Measurements from ENCODE around the gene CEMIP. TPM values are rescaled to one million over a fixed set of nuclear protein-coding genes. Genes with fewer than 3 reads are reported as not detected.

CEMIP gene
- polyA plus RNA-seq, 2 of the 4 experiments (the other 2 are of a cell fraction): 0.54 to 0.84 TPM

DNA sequence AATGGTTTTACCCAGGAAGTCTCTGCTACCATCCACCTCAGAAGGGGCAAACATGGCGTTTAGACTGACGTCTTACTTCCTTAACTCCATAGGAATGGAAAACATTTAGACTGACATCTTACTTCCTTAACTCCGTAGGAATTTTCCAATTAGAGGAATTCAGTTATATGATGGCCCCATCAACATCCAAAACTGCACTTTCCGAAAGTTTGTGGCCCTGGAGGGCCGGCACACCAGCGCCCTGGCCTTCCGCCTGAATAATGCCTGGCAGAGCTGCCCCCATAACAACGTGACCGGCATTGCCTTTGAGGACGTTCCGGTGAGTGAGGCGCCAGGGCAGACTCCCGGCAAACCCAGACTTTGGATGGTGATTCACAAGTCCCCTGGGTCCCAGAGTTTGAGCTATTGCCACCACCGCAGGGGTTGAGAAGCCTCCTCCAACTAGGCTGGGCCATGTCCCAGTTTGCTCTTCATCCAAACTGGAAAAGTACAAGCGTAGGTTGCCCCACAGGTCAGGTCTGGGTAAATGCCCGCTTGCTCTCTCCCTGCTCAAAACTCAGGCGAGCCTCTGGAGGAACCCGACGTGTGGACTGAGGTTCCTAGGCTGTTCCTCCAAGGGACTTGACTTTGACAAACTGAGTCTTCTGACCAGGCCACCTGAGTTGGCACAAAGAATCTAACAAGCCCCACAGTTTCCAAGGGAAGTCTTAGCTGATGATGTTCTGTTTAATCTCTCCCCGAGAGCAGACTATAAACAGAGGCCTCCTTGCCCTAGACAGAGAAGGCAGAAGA, 152.7 kb downstream of the CEMIP start:
- H3K9me3 ChIP-seq: no peaks in the 10 kb centered on the region
- no peak overlapping the region for H3K4me3 ChIP-seq
- ChIA-PET CTCF (no interaction called here), POLR2A (no interaction called here)
- TF ChIP-seq POLR2A (IDR thresholded peaks at IDR 0.05; ENCODE audit: low read length): no peak
- no peak for TF ChIP-seq MAFK (IDR thresholded peaks at IDR 0.05; ENCODE audit: partially characterized antibody)
- no peak for TF ChIP-seq RARB (CRISPR knock-in tag; IDR thresholded peaks at IDR 0.05)
- TF ChIP-seq, protein P1, sequence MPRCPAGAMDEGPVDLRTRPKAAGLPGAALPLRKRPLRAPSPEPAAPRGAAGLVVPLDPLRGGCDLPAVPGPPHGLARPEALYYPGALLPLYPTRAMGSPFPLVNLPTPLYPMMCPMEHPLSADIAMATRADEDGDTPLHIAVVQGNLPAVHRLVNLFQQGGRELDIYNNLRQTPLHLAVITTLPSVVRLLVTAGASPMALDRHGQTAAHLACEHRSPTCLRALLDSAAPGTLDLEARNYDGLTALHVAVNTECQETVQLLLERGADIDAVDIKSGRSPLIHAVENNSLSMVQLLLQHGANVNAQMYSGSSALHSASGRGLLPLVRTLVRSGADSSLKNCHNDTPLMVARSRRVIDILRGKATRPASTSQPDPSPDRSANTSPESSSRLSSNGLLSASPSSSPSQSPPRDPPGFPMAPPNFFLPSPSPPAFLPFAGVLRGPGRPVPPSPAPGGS (IDR thresholded peaks at IDR 0.05): no peak
- no peak for TF ChIP-seq RFX5 (IDR thresholded peaks at IDR 0.05)
- no peak for TF ChIP-seq GATA3 (IDR thresholded peaks at IDR 0.05; ENCODE audit: borderline replicate concordance)
- TF ChIP-seq, protein P2, sequence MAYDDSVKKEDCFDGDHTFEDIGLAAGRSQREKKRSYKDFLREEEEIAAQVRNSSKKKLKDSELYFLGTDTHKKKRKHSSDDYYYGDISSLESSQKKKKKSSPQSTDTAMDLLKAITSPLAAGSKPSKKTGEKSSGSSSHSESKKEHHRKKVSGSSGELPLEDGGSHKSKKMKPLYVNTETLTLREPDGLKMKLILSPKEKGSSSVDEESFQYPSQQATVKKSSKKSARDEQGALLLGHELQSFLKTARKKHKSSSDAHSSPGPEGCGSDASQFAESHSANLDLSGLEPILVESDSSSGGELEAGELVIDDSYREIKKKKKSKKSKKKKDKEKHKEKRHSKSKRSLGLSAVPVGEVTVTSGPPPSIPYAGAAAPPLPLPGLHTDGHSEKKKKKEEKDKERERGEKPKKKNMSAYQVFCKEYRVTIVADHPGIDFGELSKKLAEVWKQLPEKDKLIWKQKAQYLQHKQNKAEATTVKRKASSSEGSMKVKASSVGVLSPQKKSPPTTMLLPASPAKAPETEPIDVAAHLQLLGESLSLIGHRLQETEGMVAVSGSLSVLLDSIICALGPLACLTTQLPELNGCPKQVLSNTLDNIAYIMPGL (CRISPR knock-in tag; IDR thresholded peaks at IDR 0.05; ENCODE audit: borderline replicate concordance): no peak
- TF ChIP-seq, protein P3, sequence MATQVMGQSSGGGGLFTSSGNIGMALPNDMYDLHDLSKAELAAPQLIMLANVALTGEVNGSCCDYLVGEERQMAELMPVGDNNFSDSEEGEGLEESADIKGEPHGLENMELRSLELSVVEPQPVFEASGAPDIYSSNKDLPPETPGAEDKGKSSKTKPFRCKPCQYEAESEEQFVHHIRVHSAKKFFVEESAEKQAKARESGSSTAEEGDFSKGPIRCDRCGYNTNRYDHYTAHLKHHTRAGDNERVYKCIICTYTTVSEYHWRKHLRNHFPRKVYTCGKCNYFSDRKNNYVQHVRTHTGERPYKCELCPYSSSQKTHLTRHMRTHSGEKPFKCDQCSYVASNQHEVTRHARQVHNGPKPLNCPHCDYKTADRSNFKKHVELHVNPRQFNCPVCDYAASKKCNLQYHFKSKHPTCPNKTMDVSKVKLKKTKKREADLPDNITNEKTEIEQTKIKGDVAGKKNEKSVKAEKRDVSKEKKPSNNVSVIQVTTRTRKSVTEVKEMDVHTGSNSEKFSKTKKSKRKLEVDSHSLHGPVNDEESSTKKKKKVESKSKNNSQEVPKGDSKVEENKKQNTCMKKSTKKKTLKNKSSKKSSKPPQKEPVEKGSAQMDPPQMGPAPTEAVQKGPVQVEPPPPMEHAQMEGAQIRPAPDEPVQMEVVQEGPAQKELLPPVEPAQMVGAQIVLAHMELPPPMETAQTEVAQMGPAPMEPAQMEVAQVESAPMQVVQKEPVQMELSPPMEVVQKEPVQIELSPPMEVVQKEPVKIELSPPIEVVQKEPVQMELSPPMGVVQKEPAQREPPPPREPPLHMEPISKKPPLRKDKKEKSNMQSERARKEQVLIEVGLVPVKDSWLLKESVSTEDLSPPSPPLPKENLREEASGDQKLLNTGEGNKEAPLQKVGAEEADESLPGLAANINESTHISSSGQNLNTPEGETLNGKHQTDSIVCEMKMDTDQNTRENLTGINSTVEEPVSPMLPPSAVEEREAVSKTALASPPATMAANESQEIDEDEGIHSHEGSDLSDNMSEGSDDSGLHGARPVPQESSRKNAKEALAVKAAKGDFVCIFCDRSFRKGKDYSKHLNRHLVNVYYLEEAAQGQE (IDR thresholded peaks at IDR 0.05): no peak
- TF ChIP-seq FOSB (CRISPR knock-in tag; IDR thresholded peaks at IDR 0.05): no peak
- no peak for TF ChIP-seq TP53 (CRISPR knock-in tag; IDR thresholded peaks at IDR 0.05)
- TF ChIP-seq ZSCAN20 (CRISPR knock-in tag; IDR thresholded peaks at IDR 0.05): no peak
- TF ChIP-seq, protein P4, sequence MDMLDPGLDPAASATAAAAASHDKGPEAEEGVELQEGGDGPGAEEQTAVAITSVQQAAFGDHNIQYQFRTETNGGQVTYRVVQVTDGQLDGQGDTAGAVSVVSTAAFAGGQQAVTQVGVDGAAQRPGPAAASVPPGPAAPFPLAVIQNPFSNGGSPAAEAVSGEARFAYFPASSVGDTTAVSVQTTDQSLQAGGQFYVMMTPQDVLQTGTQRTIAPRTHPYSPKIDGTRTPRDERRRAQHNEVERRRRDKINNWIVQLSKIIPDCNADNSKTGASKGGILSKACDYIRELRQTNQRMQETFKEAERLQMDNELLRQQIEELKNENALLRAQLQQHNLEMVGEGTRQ (IDR thresholded peaks at IDR 0.05): no peak
- no peak for TF ChIP-seq JUNB (IDR thresholded peaks at IDR 0.05)
- no peak for TF ChIP-seq MAZ (IDR thresholded peaks at IDR 0.05; ENCODE audit: borderline replicate concordance, low read depth, low read length)
- no peak for TF ChIP-seq CHD2 (IDR thresholded peaks at IDR 0.05; ENCODE audit: low read length, partially characterized antibody)
- TF ChIP-seq EHF (CRISPR knock-in tag; IDR thresholded peaks at IDR 0.05): no peak
- no peak for TF ChIP-seq TFCP2L1 (CRISPR knock-in tag; IDR thresholded peaks at IDR 0.05)
- 85% methylated on average over 20 of the region's 20 CpGs for WGBS (ENCODE audit: missing lambda C conversion rate)
- FAIRE-seq (no peak), DNase-seq (ENCODE audit: low read depth in 1 of 2, low spot score in 1 of 2) (no peak), ATAC-seq (no peak)
- no peaks in the 10 kb centered on the region; the same call in 2 of the 3 replicates for H3K4me1 ChIP-seq
- no peak overlapping the region for H3K4me2 ChIP-seq
- H3K27ac ChIP-seq: no peak overlapping the region

DNA sequence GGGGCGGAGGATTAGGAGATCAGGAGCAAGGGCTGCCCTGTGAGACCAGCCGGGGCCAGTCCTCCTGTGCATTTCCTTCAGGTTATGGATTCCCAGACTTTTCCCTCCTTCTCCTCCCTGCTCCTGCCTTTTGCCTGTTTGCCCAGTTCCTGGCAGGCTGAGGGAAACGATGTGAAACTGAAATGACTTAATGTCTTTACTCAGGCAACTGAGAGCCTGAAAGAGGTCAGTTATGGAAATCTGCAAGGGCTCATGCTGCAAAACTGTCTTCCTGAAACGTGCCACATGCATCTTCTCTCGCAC, 153.3 kb downstream of the CEMIP start:
- ATAC-seq (no peak), DNase-seq (ENCODE audit: low read depth in 1 of 2, low spot score in 1 of 2) (no peak), FAIRE-seq (no peak)
- no peak overlapping the region for H3K27ac ChIP-seq
- H3K4me2 ChIP-seq: no peak overlapping the region
- ChIA-PET POLR2A (no interaction called here), CTCF (no interaction called here)
- TF ChIP-seq HOXB5 (CRISPR knock-in tag; IDR thresholded peaks at IDR 0.05): no peak
- TF ChIP-seq EHF (CRISPR knock-in tag; IDR thresholded peaks at IDR 0.05): no peak
- TF ChIP-seq, protein P5, sequence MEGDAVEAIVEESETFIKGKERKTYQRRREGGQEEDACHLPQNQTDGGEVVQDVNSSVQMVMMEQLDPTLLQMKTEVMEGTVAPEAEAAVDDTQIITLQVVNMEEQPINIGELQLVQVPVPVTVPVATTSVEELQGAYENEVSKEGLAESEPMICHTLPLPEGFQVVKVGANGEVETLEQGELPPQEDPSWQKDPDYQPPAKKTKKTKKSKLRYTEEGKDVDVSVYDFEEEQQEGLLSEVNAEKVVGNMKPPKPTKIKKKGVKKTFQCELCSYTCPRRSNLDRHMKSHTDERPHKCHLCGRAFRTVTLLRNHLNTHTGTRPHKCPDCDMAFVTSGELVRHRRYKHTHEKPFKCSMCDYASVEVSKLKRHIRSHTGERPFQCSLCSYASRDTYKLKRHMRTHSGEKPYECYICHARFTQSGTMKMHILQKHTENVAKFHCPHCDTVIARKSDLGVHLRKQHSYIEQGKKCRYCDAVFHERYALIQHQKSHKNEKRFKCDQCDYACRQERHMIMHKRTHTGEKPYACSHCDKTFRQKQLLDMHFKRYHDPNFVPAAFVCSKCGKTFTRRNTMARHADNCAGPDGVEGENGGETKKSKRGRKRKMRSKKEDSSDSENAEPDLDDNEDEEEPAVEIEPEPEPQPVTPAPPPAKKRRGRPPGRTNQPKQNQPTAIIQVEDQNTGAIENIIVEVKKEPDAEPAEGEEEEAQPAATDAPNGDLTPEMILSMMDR (IDR thresholded peaks at IDR 0.05): no peak
- no peak for TF ChIP-seq FOXS1 (CRISPR knock-in tag; IDR thresholded peaks at IDR 0.05)
- no peak for TF ChIP-seq PHF8 (IDR thresholded peaks at IDR 0.05; ENCODE audit: borderline replicate concordance, low read depth)
- no peak for TF ChIP-seq EHMT2 (IDR thresholded peaks at IDR 0.05; ENCODE audit: low read depth)
- no peak for TF ChIP-seq NR3C1 (IDR thresholded peaks at IDR 0.05)
- no peak for TF ChIP-seq HDAC2 (IDR thresholded peaks at IDR 0.05)
- no peak for TF ChIP-seq CBX8 (IDR thresholded peaks at IDR 0.05)
- no peak for TF ChIP-seq MAFK (IDR thresholded peaks at IDR 0.05; ENCODE audit: partially characterized antibody)
- TF ChIP-seq CHD2 (IDR thresholded peaks at IDR 0.05; ENCODE audit: low read length, partially characterized antibody): no peak
- TF ChIP-seq RFX5 (IDR thresholded peaks at IDR 0.05): no peak
- 73% methylated on average over 5 of the region's 5 CpGs for WGBS (ENCODE audit: missing lambda C conversion rate)
- no peaks in the 10 kb centered on the region for H3K9me3 ChIP-seq
- H3K4me3 ChIP-seq: no peak overlapping the region
- no peaks in the 10 kb centered on the region; the same call in 2 of the 3 replicates for H3K4me1 ChIP-seq
